Measurements from ENCODE around the gene ADGRE1.

- no peak for TF ChIP-seq CTCF (optimal IDR thresholded peaks at IDR 0.05 in 1 of 3, IDR thresholded peaks at IDR 0.05 in 1 of 3, conservative IDR thresholded peaks at IDR 0.05 in 1 of 3; ENCODE audit: extremely low read depth in 1 of 3, insufficient read depth in 2 of 3, low read length in 3 of 3)
- TF ChIP-seq EZH2 (IDR thresholded peaks at IDR 0.05; ENCODE audit: low read length), result no peak
These were observed 33.5 kb upstream of the ADGRE1 start for GRCh38 chr19:6853868-6854267.

All from keratinocyte (primary cell).